CD4-positive, alpha-beta T cell (primary cell): ENCODE data around the gene CAMSAP2. TPM values are rescaled to one million over a fixed set of nuclear protein-coding genes. Genes with fewer than 3 reads are reported as not detected.

Source experiments
- ATAC-seq: fragments of 200-7000 bp; cut with Tn5 transposase; one replicate; pipeline ENCODE4 v1.10.0; 2022; ENCODE audit warnings: mild to moderate bottlenecking; ENCODE audit not compliant: poor library complexity
- CTCF ChIA-PET: fragments of 350-600 bp; sonication (Branson Sonifier 250); formaldehyde crosslinking; loops from one replicate; lab custom pipeline; 2021; ENCODE audit warnings: antibody characterized with exemption, inconsistent platforms; lab: Charles Lee
- POLR2A ChIA-PET: fragments of 350-600 bp; sonication (Branson Sonifier 250); formaldehyde crosslinking; loops from one replicate; lab custom pipeline; 2021; ENCODE audit warnings: antibody characterized with exemption, inconsistent platforms; lab: Charles Lee
- DNase-seq, 14 experiments: peaks; one replicate each; pipeline ENCODE4 v3.0.0-alpha.2; 2013 to 2020; ENCODE audit warnings: mixed read lengths in 2 of 14
- H3K27ac ChIP-seq, 2 donors: one replicate each; pipeline versions ENCODE4 v1.5.1 to v1.7.0; 2013; ENCODE audit warnings: low read length in 2 of 2, low read depth in 1 of 2, mild to moderate bottlenecking in 1 of 2
- H3K27me3 ChIP-seq, 2 experiments: 1 replicate in 1 of 2; 2 replicates in 1 of 2; pipeline versions ENCODE4 v1.6.1 to v1.7.0; 2013; ENCODE audit warnings: low read length in 2 of 2, control low read depth in 1 of 2, mild to moderate bottlenecking in 1 of 2, moderate library complexity in 1 of 2; ENCODE audit not compliant: insufficient read depth in 2 of 2, control insufficient read depth in 1 of 2
- H3K36me3 ChIP-seq: one replicate; pipeline ENCODE4 v1.6.1; 2013; ENCODE audit warnings: low read length, control low read depth; ENCODE audit not compliant: insufficient read depth
- H3K4me1 ChIP-seq: one replicate; pipeline ENCODE4 v1.6.1; 2013; ENCODE audit warnings: low read length, control low read depth; ENCODE audit not compliant: insufficient read depth
- H3K4me3 ChIP-seq: one replicate; pipeline ENCODE4 v1.5.1; 2013; ENCODE audit warnings: mild to moderate bottlenecking, low read length, moderate library complexity
- H3K9me3 ChIP-seq, 2 experiments: 1 replicate in 1 of 2; 2 replicates in 1 of 2; pipeline versions ENCODE4 v1.6.1 to v1.7.0; 2013; ENCODE audit warnings: low read length in 2 of 2, mild to moderate bottlenecking in 2 of 2, control low read depth in 1 of 2, moderate library complexity in 1 of 2; ENCODE audit not compliant: control insufficient read depth in 1 of 2, insufficient read depth in 1 of 2
- H3K27ac Mint-ChIP-seq: one replicate; pipeline ENCODE4 v1.8.0; 2020; ENCODE audit warnings: mixed read lengths
- H3K27me3 Mint-ChIP-seq: one replicate; pipeline ENCODE4 v1.8.0; 2021; ENCODE audit warnings: mixed read lengths
- H3K36me3 Mint-ChIP-seq: one replicate; pipeline ENCODE4 v1.8.0; 2021; ENCODE audit warnings: low read depth, mixed read lengths
- H3K4me1 Mint-ChIP-seq: one replicate; pipeline ENCODE4 v1.8.0; 2021; ENCODE audit warnings: low read depth, mixed read lengths
- H3K4me3 Mint-ChIP-seq: one replicate; pipeline ENCODE4 v1.8.0; 2020; ENCODE audit warnings: mild to moderate bottlenecking, mixed read lengths
- H3K9me3 Mint-ChIP-seq: one replicate; pipeline ENCODE4 v1.8.0; 2020; ENCODE audit warnings: mixed read lengths
- CTCF ChIP-seq: fragments of 200-600 bp; IDR thresholded peaks from one replicate; pipeline ENCODE4 v1.8.0; 2022; ENCODE audit warnings: antibody characterized with exemption, mild to moderate bottlenecking
- intact Hi-C, 2 experiments: fragments of 100-400 bp; cut with DNase I in 1 of 2; cut with micrococcal nuclease in 1 of 2; formaldehyde crosslinking; loops; one replicate each; pipeline versions ENCODE4 v1.15.1 to v1.9.0; 2023 to 2025; cut with DNase I, micrococcal nuclease
- total RNA-seq, 174 experiments: library from RNA in 2 of 174; stranded (reverse) in 2 of 174; gene quantifications; one replicate each; pipeline ENCODE4 v1.2.3 and lab custom pipeline; 2021 to 2026

The CAMSAP2 gene
- total RNA-seq, 2 experiments from 2014 or later: 4.4 to 5.7 TPM

GRCh38 chr1:200892546-200892945, 153.9 kb downstream of the CAMSAP2 start:
- ATAC-seq: no peak
- no peak for DNase-seq
- POLR2A ChIA-PET: interaction anchor here (0.9 to 1.4 kb wide), 2 partner anchors 13 to 17 kb away, joined by 3 read pairs; no protein-coding TSS in a partner anchor
- CTCF ChIA-PET: no interaction called here
- H3K27me3 Mint-ChIP-seq: peaks cover 18% of the 10 kb centered on the region
- H3K27ac Mint-ChIP-seq: no peak overlapping the region
- H3K27ac ChIP-seq: no peak overlapping the region
- H3K9me3 ChIP-seq: no peaks in the 10 kb centered on the region
- peak overlapping the region; percentile 34 for H3K4me3 Mint-ChIP-seq
- H3K27me3 ChIP-seq: peaks cover 7 to 24% of the 10 kb centered on the region in 2 experiments
- H3K4me1 ChIP-seq: peaks cover 46% of the 10 kb centered on the region
- TF ChIP-seq CTCF: no peak
- H3K4me1 Mint-ChIP-seq: peaks cover 45% of the 10 kb centered on the region
- no peaks in the 10 kb centered on the region for H3K36me3 ChIP-seq
- no peaks in the 10 kb centered on the region for H3K36me3 Mint-ChIP-seq
- intact Hi-C loops: no loop called here
- no peak overlapping the region for H3K4me3 ChIP-seq
- no peaks in the 10 kb centered on the region for H3K9me3 Mint-ChIP-seq

- intact Hi-C loops: no loop called here
- H3K4me3 Mint-ChIP-seq: peak overlapping the region; percentile 30
Measured at GRCh38 chr1:200892958-200893357, 154.3 kb downstream of the CAMSAP2 start.

GRCh38 chr1:200893411-200893901, 154.8 kb downstream of the CAMSAP2 start:
- Histone ChIP-seq H3K4me1 (peaks cover 37% of the 10 kb centered on the region), H3K4me3 (no peak overlapping the region), H3K27ac (no peak overlapping the region), H3K9me3 (no peaks in the 10 kb centered on the region), H3K27me3 (peaks cover 7 to 24% of the 10 kb centered on the region in 2 experiments), H3K36me3 (no peaks in the 10 kb centered on the region)
- ChIA-PET CTCF (no interaction called here), POLR2A (interaction anchor here (0.9 kb wide), 1 partner anchor 18 kb away, joined by 3 read pairs; no protein-coding TSS in a partner anchor)
- no peaks in the 10 kb centered on the region for H3K9me3 Mint-ChIP-seq
- no peak overlapping the region for H3K27ac Mint-ChIP-seq
- intact Hi-C loops: no loop called here
- DNase-seq (no peak), ATAC-seq (no peak)
- no peaks in the 10 kb centered on the region for H3K36me3 Mint-ChIP-seq
- H3K27me3 Mint-ChIP-seq: peaks cover 18% of the 10 kb centered on the region
- peaks cover 36% of the 10 kb centered on the region for H3K4me1 Mint-ChIP-seq
- H3K4me3 Mint-ChIP-seq: no peak overlapping the region
- TF ChIP-seq CTCF: no peak

More at GRCh38 chr1:200892958-200893357, 154.3 kb downstream of the CAMSAP2 start:
- Mint-ChIP-seq H3K9me3 (no peaks in the 10 kb centered on the region), H3K4me1 (peaks cover 41% of the 10 kb centered on the region), H3K27ac (no peak overlapping the region), H3K27me3 (peaks cover 18% of the 10 kb centered on the region), H3K36me3 (no peaks in the 10 kb centered on the region)
- POLR2A ChIA-PET: interaction anchor here (0.9 kb wide), 1 partner anchor 17 kb away, joined by 3 read pairs; no protein-coding TSS in a partner anchor
- Histone ChIP-seq H3K4me3 (no peak overlapping the region), H3K36me3 (no peaks in the 10 kb centered on the region), H3K4me1 (peaks cover 42% of the 10 kb centered on the region), H3K9me3 (no peaks in the 10 kb centered on the region), H3K27ac (no peak overlapping the region), H3K27me3 (peaks cover 7 to 24% of the 10 kb centered on the region in 2 experiments)
- DNase-seq (no peak), ATAC-seq (no peak)
- CTCF ChIA-PET: no interaction called here
- TF ChIP-seq CTCF: no peak
